GM21360 (cell line): ENCODE data around the gene SSU72.
"Not testable (repeated sequence)": the region's sequence is repeated elsewhere in the genome, so short reads cannot be mapped to it uniquely, and the experiment has no call there.

Experiments
- ATAC-seq: cut with Tn5 transposase; IDR thresholded peaks from one replicate; pipeline ENCODE4 v1.9.1; 2021; ENCODE audit warnings: mild to moderate bottlenecking, moderate library complexity; ENCODE audit not compliant: unreplicated experiment

SSU72 gene

DNA sequence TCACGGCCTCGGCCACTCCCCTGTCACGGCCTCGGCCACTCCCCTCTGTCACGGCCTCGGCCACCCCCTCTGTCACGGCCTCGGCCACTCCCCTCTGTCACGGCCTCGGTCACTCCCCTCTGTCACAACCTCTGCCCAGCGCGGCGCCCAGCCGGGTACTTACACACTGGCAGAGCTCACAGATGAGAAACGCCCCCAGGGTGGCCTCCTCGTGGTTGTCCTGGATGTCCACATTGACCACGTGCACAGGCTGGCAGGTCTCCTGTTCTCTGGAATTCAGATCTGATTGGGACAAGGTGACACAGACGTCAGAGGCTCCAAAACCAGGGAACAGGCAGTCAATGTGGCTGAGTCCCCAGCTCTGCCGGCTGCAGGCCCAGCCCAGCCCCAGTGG lies 31.0 kb downstream of the SSU72 start:
- ATAC-seq = no peak

DNA sequence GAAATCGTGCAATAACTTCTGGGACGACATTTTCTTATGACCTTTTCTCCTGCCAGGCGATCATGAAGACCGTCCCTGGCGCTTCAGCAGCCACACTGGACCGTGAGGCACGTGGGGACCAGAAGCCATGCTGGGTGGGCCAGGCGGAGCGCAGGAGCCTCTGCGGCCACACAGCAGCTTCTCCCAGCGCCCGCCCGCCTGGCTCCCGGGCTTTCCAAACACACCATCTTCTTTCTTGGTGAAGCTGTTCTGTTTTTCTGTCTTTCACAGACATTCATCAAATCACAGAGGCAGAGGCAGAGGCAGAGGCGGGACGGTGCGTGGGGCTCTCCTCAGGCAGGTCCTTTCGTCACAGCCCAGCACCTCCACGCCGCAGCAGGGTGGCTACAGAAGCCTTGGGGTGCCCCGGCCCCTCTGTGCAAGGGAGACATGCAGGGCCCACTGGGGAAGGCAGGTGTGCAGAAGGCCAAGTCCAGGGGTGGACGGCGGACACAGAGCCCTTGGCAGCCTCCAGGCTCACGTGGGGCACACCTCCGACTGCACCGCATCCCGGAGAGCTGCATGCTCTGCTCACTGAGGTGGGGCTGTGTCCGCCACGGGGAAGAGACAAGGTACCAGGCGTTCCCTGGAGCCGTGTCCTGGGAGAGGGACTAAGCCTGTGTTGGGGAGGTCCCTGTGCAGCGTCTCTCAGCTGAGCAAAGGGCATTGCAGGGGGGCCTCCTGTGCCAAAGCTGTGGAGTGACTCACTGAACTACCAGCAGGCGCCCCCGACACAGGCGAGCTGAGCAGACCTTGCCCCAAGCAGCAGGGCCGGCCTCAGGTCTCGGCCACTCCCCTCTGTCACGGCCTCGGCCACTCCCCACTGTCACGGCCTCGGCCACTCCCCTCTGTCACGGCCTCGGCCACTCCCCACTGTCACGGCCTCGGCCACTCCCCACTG lies 31.6 kb downstream of the SSU72 start:
- no peak for ATAC-seq

DNA sequence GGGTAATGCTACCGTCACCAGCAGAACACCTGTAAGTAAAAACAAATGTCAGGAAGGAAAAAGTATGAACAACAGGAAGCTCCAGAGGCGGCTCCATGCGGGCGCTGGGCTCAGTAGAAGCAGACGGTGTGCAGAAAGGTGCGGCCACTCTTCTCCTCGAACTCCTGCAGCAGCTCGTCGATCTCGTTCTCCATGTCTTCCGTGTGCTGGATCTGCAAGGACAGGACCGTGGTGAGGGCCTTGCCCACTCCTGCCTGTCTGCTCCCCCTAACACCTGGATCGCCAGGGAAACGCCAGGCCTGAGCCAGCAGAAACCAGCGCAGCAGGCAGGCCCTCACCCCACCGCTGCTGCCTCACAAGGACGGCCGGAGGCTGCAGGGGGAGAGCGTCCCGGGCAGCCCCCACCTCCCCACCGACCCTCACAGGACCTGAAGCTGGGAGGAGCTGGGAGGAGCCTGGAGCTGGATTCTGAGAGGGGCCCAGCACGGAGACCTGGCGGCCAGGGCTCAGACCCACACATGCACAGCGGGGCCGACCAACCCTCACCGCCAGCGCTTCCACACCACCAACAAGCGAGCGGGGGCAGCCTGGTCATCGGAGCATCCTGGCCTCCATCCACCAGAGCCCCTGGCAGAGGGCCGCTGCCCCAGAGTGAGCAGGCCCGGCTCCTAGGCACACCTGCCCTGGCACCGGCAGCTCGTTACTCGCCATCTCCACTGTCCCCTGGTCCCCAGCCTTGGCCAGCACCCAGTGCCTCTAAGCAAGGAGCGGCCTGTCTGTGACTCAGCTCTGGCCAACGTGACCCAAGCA lies 32.5 kb downstream of the SSU72 start:
- ATAC-seq = no peak

DNA sequence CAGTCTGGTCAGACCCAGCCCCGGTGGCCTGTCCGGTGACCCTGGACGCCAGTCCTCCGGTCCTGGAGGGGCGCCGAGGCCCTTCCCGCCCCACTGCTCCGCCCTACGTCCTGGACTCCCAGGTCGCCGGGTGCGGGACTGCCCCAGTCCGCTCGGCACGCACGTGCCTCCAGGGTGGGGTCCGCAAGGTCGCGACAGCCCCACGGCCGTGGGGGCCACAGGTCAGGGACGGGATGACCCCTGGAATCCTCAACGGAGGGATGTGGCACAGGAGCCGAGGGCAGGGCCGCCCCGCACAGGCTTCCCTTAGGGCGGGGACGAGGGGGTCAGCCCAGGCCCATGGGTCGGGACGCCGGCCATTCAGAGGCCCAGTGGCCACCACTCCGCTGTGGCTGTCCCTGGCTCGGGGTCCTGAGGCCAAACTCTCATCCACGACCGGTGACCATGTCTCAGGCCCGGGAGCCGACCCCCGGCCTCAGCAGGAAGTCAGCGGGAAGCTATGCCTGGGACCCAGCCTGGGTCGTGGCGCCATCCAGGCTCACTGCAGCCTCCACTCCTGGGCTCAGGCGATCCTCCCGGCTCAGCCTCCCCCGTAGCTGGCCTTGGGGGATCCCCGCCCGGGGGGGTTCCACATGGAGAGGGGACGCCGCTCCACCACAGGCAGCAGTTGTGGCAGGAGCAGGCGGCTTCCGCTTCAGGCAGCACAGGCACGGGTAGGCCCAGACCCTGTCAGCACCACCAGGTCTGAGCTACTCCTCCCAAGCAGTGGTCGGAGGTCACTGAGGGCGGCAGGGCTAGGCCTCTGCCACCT lies 33.6 kb downstream of the SSU72 start:
- ATAC-seq = no peak

DNA sequence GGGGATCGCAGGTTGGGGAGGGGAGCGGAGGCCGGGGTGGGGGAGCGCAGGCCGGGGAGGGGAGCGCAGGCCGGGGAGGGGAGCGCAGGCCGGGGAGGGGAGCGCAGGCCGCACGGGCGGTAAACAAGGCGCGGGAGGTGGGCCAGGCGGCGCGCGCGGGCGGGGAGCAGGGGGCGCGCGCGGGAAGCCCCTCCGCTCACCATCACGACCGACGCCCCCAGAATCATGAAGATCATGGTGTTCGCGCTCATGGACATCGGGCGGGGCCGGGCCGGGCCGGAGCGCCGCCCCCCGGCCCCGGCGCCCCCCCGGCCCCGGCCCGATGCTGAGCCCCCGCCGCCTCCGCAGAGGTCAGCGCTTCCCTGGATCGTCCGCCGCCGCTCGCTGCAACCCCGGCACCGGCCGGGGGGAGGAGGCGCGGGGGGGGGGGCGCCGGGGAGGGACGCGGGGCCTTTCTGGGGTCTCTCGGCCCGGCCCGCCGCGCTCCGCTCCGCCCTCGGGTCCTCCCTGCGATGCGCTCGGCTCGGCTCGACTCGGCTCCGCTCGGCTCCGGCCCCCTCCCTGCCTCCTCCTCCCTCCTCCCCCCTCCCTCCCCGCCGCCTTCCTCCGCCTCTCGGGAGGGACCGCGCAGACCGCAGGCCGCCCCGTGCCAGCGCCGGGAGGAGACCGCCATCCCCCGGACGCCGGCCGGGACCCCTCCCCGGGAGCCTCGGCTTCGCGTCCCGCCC lies 34.4 kb downstream of the SSU72 start, which contains the start of gene TMEM240:
Gene TMEM240, minus strand, starts transcription at position 535 of the 728 bp plus-strand sequence. Its CDS starts 278 bp downstream, at position 257.
- no peak for ATAC-seq

DNA sequence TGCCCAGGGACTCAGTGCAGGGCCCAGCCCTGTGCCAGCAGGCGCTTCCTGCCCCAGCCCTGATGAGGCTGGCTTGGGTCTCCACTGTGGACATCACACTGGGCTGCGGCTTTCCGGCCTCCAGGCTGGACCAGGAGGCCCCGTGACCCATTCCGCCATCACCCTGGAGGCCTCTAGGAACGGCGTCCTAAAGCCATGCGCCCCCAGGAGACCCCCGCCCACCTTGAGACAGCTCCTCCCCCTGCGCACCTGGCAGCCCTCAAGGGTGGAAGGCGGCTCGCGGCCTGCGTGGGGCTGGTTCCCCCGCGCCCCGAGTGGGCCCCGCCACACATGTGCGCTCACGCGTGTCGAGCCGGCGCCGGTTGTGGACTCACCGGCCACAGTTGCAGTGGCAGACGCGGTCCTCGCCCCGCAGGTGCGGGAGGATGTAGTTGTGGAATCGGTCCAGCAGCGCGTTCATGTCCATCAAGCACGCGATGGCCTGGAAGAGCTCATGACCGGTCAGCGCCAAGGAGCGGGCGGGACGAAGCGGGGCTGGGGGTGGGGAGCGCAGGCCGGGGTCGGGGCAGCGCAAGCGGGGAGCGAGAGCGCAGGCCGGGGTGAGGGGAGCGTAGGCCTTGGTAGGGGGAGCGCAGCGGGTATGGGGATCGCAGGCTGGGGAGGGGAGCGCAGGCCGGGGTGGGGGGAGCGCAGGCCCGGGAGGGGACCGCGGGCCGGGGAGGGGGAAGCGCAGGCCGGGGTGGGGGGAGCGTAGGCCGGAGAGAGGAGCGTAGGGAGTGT lies 35.2 kb downstream of the SSU72 start:
- ATAC-seq = no peak

DNA sequence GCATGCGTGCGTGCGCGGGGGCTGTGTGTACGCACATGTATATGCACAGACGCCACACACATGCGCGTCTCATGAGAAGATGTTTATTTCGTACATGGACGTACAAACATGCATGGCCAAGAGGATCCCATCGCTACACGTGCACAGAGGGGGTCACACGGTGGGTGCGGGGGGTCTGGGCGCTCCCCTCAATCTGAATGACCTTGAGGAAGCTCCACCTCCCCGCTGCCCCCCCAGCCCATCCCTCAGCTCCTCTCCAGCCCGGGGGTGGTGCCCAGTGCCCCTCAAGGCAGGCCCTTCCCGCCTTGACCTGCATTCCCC lies 35.7 kb downstream of the SSU72 start:
- ATAC-seq = no peak

DNA sequence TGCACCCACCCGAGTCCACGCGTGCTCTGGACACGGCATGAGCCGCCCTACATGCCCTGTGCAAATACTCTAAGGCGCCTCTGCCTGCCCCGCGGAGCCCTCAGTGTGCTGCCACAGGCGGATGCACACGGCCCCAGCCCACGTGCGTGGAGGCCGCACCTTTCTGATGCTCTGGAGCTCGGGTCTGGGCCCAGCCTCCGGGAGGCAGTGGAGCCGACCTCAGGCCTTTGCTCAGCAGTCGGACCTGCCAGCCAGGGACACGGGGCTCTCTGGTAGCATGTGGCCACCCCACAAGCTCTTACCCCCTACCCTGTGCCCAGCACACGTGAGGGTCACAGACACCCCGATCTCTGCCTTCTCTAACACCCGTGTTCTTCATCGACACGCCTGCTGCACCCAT lies 36.3 kb downstream of the SSU72 start:
- no peak for ATAC-seq

DNA sequence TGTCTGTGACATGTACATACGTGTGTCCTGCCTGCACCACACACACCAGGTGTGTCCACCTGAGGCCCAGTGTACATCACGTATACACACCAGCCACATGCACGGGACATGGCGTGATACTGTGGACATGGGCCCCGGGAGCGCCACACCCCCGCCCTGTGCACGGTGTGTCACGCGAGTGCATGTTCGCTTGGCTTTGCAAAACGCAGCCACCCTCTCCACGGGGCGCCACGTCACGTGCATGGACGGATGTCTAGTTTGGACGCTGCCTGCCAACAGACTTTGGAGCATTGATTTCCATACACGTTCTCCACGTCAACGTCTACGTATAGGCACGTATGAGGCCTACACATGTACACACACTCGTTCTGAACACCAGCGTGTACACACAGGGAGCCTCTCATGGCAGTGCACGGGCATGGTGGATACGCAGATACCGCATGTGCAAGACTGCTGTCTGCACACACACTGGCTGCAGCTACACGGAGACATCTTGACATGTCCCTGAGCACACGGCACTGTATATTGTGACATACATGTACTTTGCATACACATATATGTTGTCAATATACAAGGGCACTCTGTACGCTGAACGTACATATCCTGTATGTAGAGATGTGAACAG lies 36.9 kb downstream of the SSU72 start:
- no peak for ATAC-seq

DNA sequence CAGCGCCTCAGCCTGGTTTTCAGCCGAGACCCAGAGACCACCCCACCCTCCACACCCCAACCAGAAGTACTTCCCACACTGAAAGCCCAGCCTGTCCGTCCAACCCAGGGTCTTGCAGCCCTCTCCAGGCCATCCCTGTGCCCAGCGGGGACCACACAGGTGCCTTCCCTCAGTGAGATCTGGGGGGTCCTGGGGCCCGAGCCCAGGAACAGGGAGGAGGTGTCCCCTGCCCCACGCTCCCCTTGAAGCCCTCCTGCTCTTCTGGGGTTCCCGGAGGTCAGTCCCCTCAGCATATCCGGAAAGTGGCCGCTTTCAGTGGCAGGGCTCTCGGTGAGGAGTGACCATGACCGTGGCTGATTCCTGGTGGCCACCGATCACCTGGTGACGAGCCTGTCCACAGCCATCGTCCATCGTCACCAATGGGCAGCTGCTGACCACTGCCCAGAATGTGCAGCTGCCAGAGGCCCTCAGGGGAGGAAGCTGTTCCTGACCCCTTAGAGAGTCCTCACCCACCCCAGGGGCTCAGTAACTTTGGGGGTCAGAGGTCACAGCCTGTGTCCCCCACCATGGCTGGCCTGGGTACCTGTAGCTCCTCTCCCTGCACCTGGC lies 37.6 kb downstream of the SSU72 start:
- ATAC-seq = no peak

DNA sequence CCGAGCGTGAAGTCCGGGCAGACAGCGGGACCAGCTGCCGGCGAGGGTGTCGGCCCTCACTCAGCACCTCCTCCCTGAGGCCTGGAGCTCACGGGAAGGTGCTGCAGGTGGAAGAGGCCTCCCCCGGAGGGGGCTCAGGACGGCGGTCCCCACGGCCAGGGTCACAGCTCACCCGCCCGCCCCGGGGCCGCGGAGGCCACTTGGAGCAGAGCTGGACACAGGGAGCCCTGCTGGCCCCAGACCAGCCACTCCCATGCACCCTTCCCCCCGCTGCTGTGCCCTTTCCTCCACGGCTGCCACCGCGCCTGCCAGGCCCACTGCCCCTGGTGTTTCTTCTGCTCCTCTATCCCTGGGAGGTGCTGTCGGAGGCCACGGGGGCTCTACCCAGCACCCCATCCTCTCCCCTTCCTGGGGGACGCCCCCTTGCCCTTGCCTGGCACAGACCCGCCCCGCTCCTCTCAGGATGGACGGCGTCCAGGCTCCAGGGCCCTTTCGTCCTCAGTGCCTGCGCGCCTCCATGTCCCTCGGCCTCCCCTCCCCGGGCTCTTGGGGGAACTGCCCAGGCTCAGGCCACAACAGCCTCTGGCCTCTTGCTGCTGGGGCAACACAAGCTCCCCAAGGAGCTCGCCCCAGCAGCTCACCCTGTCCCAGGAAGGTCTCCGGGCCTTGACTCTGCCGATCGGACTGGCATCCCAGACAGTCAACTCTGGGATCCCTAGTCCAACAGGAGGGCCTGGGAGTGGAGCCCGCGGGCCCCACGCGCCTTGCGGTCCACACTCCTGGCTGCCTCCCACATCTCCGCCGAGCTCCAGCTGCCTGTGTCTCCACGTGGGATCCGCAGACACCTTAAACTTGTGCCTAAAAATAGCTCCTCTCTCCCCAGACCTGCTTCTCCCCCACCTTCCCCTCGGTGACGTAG lies 38.4 kb downstream of the SSU72 start:
- ATAC-seq = no peak

DNA sequence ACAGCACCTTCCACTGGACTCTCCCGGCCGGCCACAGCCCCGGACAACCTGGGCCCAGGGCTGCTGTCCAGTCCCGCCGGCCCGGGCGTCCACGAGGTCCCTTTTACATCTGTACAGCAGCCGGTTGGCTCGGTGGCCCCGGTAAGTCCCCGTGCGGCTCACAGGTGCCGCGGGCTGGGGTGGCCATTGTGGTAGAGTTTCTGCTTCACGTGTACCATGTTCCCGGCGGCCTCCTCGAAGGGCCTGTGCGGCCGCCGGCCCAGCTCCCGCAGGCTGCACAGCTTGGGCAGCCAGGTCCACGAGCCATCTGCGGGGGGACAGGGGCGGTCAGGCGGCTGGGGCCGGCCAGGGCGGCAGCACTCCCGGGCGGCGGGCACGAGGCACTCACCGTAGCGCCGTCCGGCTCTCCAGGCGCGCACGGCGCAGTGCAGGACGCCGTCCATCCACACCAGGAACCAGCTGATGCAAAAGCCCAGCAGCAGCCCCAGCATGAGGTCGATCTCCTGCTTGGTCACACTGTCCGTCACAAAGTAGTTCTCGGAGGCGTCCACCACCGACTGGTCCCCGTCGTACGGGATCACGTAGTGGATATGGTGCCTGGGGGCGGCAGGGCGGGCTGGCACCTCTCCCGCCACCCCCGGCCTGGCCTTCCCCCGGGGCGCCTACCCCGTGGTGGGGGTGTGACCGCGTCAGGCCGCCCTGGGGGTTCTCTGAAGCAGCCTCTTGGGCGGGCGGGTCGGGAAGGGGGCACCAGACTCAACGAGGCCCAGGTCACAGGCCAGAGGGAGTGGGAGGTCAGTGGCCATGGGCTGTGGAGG lies 39.3 kb downstream of the SSU72 start:
- no peak for ATAC-seq

DNA sequence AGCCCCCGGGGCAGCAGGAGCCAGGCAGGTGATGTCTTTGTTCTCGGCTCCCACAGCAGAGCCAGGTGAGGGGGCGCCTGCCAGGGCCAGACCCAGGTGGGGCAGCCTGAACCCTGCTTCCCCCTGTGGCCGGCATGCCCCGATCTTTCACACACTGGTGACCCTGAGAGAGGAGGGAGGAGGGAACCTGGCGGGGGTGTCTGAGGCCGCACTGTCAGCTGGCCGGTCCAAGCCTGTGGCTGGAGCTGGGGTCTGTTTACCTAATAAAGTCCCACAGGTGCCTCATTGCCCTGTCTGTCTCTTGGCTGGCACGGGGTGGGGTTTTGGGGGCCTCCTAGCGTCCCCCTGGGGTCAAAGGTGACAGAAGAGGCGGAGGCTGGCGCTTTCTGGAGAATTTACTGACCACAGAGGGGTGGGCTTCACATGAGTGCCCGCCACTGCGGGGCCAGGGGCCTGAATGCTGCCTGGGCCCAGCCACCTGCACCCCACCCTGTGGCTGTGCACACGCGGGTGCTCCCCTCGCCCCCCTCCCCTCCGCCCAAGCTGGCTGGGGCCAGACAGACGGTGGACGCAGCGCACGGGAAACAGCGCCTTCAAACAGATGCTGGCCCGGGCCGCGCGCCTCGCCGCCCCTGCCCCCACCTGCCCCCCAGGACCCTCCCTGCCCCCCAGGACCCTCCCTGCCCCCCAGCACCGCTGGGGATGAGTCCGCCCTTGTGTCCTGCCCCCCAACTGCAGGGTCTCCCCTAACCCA lies 40.1 kb downstream of the SSU72 start:
- no peak for ATAC-seq

DNA sequence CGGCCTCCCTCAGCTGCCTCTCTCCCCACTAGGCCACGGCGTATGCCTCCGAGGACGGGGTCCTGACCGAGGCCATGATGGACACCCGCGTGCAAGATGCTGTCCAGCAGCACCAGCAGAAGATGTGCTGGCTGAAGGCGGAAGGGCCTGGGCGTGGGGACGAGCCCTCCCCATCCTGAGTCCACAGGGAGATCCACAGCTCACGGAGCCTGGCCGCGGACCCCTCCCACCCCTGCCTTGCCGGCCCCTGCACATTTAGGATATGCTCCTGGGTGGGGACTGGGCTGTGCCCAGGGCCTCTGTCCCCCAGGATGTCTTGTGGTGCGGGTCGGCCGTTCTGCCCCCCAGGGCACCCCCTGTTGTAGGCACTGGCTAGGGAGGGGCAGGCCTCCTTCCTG lies 40.8 kb downstream of the SSU72 start:
- ATAC-seq = not testable (repeated sequence)

DNA sequence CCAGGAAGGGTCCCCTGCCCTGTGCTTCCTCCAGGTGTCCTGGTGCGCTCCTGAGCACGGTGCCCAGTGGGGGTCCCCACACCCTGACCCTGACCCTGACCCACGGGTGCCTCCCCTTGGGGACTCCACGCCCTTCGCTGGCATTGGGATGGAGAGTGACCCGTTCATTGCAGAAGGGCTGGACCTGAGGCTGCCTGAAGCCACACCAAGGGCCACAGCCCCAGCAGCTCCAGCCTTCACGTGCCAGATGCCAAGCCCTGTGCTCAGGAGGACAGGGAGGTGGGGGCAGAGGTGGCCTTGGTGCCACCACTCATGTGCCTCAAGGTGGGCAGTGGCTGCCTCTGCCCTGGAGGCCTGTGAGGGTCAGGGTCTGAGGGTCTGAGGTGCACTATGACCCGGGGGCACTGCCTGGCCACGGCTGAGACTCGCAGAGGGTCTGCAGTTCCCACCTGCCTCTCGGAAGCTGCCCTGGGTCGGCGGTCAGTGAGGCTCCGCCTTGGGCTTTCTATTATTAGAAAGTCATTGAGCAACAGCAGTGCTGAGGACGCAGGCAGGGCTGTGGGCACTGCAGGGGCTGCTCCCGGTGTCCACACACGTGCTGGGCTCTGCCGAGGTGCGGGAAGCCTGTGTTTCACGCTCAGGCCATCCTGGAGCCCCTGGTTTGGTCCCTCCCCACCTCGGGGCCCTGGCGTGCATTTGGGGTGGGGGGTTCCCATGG lies 41.3 kb downstream of the SSU72 start:
- not testable (repeated sequence) for ATAC-seq

DNA sequence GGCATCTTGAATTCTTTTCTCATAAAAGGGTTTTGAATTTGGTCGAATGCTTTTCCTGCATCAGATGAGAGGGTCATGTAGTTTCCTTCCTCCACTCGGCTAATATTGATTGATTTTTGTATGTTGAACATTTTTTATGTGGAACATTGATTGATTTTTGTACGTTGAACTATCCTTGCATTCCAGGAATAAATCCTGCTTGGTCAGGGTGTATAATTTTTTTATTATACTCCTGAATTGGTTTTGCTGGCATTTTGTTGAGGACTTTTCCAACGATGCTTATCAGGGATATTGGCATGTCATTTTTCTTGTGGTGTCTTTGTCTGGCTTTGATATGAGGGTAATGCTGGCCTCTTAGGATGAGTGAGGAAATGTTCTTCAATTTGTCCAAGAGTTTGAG lies 42.7 kb downstream of the SSU72 start:
- no peak for ATAC-seq
